ENCODE results near the gene WWOX. TPM values are rescaled to one million over a fixed set of nuclear protein-coding genes. Genes with fewer than 3 reads are reported as not detected.

WWOX gene
- polyA plus RNA-seq, 3 donors, result 36.4 to 36.6 (median 36.5) TPM

DNA sequence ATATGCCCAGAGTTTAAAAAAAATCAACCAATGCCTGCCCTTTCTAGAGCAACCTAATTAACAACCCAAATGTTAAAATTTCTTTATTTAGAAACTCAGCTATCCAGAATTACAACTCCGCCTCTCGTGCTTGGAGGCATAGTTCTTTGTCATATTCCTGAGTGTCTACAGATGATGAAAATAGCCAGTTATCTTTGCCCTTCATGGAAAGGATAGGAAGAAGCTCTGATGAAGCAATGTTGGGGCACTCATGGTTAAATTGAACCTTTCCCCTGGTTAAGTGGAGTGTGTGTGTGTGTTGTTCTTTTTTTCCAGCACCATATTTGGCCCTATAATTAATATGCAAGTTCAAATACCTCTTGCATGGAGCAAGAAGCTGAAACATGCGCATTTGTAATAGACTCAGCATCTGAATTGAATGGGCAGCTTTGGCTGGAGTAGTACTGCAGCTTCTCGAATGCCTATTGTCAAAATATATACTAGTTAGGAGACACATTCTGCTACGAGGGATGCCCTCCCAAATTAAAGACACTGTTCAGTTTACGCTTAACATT, 506.2 kb downstream of the WWOX start:
- no peak for DNase-seq

DNA sequence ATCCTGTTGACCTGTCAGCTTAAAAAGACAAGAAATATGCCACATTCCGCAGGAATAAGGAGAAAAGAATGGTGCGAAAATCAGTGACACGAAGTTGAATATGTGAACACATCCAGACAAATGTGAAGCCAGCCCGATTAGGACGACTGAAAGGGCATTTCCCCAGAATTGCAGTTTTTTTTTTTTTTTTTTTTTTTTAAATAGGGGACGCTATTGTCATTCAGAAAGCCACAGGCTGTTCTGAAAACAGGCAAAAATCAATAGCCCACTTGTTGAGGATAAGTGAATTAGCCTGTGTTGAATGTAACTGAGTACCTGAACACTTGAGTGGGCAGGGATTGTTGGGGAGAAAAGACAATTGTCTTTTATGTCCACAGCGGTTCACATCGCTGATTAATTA, 507.1 kb downstream of the WWOX start:
- no peak for DNase-seq

DNA sequence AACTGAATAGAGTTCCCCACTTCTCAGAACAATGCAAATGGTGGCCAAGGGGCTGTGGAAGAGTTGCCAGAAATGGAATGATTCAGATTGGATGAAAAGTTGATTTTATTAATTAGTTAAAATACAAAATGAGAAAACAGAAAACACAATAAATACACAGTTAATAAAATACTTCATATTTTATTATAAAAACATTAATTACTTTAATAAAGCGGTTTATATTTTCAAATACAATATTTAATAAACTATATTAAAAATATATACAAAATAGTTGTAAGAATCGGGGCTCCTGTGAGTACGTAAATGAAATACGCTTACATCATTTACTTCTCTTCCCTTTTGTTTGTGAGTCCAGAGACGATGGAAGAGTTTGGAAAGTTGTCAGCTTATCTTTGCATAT, 507.6 kb downstream of the WWOX start:
- DNase-seq, result no peak

DNA sequence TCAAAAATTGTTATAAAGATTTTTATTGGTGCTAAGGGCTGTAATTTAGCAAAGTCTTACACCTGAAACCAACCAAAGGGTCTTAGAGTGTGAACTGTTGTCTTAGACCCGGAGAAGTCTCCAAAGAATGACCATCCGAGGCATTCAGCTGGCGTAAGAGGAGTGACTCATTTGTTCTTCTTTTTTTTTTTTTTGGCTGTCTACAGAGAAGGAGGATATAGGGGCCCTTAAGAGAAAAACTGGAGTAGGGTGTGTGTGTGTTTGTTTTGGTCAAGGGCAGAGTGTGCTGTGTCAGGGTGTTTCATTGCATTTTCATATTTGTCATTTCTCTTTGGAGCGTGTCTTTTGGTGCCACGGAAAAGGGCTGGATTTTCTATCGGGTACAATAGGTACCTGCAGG, 508.0 kb downstream of the WWOX start:
- no peak for DNase-seq

DNA sequence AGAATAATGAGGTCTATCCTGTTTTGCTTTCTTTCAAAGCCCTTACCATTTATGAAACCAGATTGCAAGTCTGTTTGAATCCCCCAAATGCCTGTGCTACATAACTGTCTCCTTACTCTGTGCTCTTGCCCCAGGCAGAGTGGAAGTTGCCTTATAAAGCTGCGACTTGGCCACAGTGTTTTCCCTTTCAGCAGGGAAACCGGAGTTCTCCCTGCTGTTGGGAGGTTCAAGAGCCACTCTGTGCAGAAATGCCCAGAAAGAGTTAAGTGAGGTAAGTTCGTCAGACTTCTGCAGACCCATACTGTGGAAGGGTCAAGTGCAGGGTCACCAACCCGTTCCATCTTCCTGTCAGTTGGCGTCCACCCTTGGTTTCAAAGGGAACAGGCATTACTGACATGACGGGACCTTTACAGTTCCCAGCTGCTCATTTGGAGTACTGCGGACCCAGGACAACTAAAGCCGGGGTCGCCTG, 508.9 kb downstream of the WWOX start:
- DNase-seq, result peak; percentile 40

DNA sequence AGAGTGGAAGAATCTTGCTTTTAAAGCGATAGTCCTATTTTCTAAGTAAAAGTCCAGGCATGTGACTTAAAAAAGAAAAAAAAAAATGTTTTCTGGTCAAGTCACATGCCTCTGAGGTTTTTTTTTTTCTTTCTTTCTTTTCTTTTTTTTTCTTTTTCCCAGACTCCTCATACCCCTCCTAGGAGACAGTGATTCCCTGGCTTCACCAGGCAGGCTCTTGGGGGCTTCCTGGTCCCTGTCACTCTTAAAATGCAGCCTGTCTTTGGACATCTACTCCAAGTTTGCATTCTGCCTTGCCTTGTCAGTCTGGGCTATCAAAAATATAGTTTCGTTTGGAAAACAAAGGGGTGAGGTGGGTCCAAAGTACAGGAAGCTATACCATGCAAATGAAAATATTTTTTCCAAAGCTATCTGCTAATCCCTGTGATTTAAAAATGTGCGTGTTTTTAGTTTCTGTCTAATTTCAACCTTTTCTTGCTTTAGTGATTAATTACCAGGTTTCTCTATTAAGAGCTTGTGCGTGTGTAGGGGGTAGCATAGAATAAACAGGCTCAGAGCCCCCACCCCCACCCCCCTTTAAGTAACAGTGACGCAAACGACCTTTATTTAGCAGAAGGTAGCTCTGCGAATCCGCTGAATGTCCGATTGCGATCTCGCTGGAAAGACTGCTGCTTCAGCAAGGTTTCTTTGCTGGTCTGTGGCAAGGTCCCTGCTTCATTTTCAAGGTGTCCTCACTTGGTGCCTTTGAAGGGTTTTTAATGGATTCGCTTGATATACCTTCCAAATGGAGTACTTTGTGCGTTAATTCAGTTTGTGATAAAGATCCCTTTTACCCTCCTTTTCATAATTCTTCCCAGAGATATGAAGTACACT, 510.2 kb downstream of the WWOX start:
- no peak for DNase-seq

DNA sequence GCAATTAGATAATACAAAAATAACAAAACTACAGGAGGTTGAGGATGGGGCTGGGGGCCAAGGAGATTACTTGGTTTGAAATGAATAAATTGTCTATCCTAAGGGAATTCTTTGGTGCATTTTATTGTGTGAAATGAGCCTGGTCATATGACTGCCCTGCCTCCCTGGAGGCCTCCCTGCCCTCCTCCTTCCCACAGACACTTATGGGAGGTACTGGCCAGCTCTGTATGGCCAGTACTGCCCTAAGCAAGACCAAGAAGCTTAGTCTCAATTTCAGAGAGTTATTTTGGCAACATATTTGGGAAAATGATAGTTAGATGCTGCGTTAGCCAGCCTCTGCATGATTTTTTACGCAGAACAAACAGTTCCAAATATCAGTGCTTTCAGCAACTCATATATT, 511.9 kb downstream of the WWOX start:
- DNase-seq, result no peak

DNA sequence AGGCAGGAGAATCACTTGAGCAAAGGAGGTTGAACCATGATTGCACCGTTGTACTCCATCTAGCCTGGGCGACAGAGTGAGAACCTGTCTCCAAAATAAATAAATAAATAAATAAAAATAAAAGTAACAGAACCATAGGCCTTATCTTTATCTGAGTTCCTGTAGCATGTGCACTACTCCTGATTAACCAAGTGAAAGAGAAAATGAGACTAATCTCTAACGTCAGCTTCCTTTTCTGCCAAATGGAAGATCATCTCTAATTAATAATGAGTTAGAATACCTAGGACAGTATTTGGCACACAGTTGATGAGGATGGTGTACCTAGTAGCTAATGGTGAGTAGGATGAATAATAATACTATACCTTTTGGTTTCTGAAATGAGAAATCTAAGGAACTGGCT, 520.4 kb downstream of the WWOX start:
- no peak for DNase-seq

DNA sequence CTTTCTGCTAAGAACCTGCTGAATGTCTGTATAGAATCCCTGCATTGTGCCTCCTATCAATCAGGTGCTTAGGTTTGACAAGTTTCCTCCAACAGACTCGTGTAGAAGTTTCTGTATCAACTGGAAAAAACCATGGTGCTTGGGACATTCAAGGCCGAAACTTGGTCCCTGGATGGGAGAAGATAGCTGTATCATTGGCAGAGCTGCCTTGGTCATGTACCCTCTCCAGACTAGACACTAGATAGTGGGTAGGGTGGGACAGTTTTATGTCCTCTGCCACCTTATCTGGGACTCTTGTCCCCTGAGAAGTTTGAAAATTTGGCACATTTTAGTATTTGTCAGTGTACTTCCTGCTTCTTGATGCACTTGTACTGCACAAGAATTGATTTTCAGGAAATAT, 520.8 kb downstream of the WWOX start:
- DNase-seq, result no peak

DNA sequence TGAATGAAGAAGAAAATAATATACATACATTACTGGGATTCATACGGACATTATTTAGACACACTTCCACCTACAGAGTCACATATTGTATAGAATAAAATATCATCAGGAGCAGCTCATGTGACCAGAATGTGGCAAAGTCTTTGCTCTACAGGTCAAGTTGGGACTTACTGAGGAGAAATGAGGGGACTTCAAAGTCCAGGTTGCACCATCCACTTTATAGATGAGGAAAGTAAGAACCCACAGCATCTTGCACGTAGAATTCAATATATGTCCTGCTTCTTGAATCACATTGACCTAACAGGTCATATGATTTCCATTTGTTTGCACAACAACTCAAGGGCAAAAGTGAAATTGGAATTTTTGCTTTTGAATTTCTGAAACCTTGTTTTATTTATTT, 524.3 kb downstream of the WWOX start:
- no peak for DNase-seq

DNA sequence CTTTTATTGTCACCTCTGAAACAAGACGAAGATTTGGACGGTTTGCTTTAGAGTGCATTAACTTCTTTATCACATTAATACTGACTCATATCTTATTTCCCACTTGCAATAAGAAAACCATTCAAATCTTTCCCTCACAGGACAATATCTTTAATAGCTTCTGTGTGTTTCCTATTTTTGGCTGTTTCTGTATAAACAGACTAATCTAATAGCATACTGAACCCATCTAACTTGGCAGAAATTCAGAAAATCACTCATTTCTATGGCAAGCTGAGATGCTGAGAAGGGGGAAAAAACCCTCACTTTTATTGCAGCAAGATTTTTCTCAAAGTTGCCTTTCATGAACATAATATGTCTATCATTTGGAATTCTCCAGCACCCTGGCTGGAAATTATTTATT, 524.9 kb downstream of the WWOX start:
- no peak for DNase-seq

DNA sequence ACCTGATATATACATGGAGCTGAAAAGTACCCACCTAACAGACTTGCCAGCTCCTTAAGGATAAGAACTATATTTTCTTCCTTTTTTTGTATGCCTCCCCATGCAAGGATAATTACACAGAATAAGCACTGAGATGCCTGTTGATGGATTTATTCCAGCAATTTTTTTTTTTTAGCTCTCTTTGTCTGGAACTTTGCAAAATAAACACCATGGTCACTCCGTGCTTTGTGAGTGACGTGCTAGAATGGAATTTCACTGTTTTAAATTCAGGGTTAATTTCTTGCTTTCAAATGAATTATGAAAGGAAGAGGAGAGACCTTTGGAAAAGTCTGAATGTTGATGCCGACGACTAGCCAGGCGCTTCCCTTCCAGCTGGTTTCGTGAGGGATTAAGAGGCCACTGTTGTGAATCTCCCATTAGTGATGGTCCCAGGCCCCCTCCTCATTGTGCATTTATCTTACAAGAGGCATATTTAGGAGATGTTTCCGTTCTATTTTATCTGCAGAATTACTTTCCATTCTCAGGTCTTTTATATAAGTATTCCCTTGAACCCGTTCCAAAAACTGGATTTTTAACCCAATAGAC, 529.1 kb downstream of the WWOX start:
- no peak for DNase-seq

DNA sequence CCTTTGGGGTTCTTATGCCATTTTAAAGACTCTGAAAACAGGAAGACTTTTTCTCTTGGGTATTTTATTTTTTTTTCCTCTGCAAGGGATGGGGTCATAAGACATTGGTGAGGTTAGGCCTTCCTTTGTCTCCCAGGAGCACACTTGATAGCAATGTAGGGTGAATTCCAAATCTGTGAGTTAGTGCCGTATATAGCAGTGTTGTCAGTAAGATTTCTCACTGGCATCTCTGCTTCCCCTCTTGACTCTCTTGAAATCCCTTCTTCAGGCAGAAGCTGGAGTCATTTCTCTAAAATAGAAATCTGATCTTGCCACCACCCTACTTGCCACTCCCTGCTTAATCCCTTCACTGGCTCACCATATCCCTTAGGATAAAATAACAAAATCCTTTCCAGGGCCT, 529.7 kb downstream of the WWOX start:
- no peak for DNase-seq

DNA sequence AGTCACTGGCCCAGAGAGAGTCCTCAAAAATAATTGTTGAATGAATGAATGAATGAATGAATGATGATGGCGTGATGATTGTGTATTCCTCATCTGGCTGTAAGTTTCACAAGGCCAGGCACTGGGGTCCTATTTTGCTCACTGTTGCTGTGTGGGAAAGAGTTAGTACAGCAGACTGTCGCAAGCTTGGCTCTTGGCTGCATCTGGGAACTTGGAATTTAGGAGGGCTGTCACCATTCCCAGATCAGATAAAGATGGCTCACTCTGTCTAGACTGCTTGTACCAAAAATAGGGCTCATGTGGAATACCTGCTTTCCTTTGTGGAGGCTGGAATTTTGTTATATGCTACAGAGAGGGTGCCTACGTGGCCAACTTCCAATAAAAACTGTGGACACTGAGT, 530.6 kb downstream of the WWOX start:
- DNase-seq, result no peak

DNA sequence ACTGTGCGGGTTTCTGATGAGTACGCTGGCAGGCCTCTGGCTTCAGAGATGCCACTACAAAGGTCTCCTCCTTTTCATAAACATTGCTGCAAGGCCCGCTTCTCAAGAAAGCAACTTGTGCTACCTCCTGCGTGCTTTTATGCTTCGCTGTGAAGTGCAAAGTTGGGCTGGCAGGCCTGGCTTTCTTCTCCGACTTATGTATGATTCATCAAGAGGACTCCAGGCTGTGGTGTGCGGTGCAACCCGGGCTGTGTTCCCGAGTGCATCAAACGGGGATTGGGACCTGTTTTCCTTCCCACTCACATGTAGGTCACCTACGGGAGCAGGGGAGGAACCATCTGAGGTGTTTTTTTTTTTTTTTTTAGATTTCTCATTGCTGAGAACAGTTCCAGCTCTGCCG, 534.1 kb downstream of the WWOX start:
- no peak for DNase-seq

DNA sequence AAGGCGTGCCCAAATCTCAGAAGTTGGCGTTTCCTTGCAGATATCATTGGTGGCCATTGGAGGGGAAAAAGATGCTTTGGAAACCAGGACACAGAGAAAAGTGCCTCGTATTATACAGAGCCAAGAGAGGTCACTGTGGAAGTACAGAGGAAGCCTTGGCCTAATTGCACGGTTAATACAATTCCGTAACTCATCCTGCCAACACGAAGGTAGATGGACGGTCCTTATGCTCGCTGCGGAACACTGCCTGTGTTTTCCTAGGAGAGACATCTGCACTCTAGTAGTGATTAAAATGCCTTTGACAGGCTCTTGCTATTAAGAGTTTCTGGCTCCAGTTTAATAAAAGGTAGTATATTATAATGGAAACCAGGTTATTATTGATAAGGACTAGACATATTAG, 536.4 kb downstream of the WWOX start:
- DNase-seq, result no peak

DNA sequence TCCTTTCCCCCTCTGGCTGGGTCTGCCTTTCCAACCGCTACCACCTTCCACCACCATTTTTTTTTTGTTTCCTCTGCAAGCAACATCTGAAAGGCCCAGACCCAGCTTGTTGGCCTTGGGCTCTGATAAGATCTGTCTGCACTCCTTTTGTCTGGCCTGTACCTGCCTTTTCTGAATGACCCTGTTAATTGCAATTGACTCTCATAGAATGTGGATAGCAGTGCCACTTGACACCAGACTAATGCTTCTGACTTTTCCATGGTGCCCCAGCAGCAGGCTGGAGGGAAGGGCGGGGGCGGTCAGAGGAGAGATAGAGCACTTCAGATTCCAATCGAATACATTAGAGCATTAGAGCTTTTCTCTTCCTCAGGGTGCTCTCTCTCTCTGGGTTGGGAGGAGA, 538.9 kb downstream of the WWOX start:
- DNase-seq, result no peak

DNA sequence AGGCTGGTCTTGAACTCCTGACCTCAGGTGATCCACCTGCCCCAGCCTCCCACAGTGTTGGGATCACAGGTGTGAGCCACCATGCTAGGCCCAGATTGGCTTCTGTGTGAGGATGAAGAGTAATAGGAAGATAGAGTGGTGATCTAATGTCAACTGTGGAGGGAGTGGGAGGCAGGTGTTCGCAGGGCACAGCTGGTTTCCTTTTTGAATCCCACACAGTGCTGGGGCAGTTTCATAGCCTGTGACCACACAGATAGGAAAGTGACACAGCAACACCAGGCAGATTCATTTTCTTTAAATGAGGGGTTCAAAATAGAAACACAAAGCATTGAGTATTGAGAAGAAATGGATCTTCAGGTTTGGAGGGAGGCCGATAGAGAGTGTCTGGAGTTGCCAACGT, 540.3 kb downstream of the WWOX start:
- no peak for DNase-seq

DNA sequence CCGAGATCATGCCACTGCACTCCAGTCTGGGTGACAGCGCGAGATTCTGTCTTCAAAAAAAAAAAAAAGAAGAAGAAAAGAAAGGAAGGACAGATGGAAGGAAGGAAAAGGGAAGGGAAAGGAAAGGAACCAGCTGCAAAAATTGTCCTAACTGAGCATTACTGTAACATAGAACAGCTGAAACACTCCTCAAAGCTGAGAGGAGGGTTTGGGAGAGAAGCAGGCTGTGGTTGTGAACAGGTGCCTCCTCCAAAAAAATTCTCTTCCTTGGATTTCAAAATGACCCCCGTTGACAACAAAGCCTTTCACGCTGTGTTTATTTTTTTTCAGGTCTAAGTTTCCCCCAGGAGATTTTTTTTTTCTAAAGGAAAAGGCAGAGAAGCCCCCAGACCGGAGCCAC, 541.4 kb downstream of the WWOX start:
- no peak for DNase-seq

DNA sequence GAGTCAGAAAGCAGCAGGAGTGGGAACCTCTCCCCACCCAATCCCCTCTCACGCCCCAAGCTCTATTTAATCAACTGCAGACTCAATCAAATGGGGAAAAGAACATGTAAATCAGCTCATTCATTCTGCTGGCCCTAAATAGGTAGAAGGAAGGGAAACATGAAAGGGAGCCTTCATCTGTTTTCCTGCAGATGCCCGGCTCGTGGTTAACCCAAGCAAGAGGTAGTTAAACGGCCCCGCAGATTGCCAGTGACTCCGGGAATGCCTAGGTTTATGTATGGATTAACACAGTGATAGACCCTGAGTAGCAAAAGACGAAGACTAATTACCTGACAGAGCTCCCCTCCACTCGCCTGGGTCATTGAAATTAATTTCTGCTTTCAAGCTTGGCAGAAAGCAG, 542.0 kb downstream of the WWOX start:
- no peak for DNase-seq

DNA sequence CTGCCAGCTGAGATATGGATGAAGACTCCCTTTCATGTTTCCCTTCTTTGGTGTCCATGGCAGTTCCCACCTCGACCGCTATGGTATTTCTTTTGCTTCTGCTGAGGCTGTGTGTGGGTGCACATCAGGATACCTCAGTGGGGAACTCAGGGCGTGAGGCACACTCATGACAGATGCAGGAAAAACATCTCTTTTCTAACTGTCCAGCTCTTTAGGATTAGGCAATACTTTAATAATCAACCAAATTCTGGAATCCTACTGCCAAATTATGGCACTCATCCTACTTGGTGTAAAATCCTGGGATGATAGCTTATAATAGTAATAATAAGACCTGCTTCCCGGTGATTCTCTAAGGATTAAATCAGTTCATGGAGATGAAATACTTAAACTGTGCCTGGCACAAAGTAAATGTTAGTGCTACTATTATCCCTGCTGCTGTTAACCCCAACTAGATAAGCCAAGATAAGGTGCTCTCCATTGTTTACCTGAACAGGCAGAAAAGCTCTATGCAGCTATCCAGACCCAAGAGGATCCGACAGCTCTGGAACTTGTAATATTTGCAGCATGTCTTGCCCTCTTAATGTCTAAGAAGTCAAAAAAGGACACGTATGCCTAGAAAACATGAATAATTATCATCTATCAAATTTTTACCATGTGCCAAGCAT, 543.3 kb downstream of the WWOX start:
- DNase-seq, result no peak

DNA sequence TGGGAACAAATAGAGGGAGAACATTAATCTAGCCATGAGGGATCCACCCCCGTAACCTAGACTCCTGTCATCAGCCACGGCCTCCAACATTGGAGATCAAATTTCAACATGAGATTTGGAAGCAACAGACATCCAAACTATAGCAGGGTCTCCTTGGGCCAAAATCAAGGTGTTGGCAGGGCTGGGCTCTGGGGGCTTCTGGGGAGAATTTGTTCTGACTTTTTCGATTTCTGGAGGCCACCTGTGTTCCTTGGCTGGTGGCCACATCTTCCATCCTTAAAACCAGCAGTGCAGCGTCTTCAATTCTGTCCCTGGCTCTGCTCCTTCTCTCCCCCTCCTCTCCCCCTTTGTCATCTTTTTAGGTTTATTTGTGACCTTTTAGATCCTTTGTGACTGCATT, 546.2 kb downstream of the WWOX start:
- DNase-seq, result no peak

DNA sequence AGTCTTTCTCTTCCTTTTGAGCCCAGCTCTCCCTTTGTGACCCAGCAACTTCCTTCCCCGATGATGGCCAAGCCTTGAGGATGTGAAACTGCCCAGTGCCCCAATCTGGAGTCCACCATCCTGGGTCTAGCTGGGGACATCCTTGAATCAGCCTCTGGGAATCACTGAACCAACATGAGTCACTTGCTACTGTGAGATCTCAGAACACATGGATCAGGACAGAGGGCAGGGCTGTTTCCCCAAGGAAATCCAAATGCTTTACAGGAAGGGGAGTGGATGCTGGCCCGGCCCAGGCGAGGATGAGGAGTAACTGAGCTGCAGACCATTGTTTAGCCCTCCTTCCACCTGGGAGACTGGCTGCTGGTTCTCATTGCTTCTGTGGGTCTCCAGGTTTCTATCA, 547.6 kb downstream of the WWOX start:
- DNase-seq, result no peak

Measured in renal pelvis (tissue), 4 donors.